Gastrocnemius medialis (tissue), 4 donors: ENCODE data around the gene FAM89A. TPM values are rescaled to one million over a fixed set of nuclear protein-coding genes. Genes with fewer than 3 reads are reported as not detected.
"Not testable (repeated sequence)": the region's sequence is repeated elsewhere in the genome, so short reads cannot be mapped to it uniquely, and the experiment has no call there.

Source experiments
- ATAC-seq, 2 donors: fragments of 150-250 bp; one replicate each; pipeline ENCODE4 v1.9.1; 2016
- DNase-seq, 2 donors: peaks; one replicate each; pipeline ENCODE4 v3.0.0-alpha.2; 2019
- H3K27ac ChIP-seq, 4 donors: fragments of 200-600 bp; sonication (generic); 1 replicate in 1 of 4; 2 replicates in 3 of 4; pipeline ENCODE4 v1.5.1; 2016 to 2018; ENCODE audit warnings: mild to moderate bottlenecking in 2 of 4, moderate library complexity in 1 of 4
- H3K27me3 ChIP-seq, 3 donors: fragments of 200-600 bp; sonication (generic) in 2 of 3; 1 replicate in 1 of 3; 2 replicates in 2 of 3; pipeline versions ENCODE4 v1.5.1 to v1.6.0; 2016 to 2019; ENCODE audit warnings: mild to moderate bottlenecking in 1 of 3, moderate library complexity in 1 of 3
- H3K36me3 ChIP-seq, 2 donors: fragments of 200-600 bp; sonication (generic) in 1 of 2; one replicate each; pipeline ENCODE4 v1.5.1; 2017 to 2018
- H3K4me1 ChIP-seq, 2 donors: fragments of 200-600 bp; sonication (generic) in 1 of 2; one replicate each; pipeline ENCODE4 v1.5.1; 2016 to 2017; ENCODE audit warnings: mild to moderate bottlenecking in 2 of 2
- H3K4me3 ChIP-seq, 4 donors: fragments of 200-600 bp; sonication (generic) in 3 of 4; 1 replicate in 1 of 4; 2 replicates in 3 of 4; pipeline ENCODE4 v1.5.1; 2016 to 2019; ENCODE audit warnings: mild to moderate bottlenecking in 2 of 4
- H3K9me3 ChIP-seq, 3 donors: fragments of 200-600 bp; sonication (generic) in 2 of 3; 1 replicate in 1 of 3; 2 replicates in 2 of 3; pipeline ENCODE4 v1.5.1; 2016 to 2019
- CTCF ChIP-seq, 5 experiments: fragments of 450-650 bp in 3 of 5; fragments of 200-600 bp in 2 of 5; sonication (generic) in 2 of 5; IDR thresholded peaks in 4 of 5; conservative IDR thresholded peaks in 1 of 5; 1 replicate in 4 of 5; 2 replicates in 1 of 5; pipeline ENCODE4 v1.5.1; 2016 to 2019; ENCODE audit warnings: antibody characterized with exemption in 5 of 5, mild to moderate bottlenecking in 3 of 5, moderate library complexity in 3 of 5
- POLR2A ChIP-seq, 2 donors: fragments of 450-650 bp; IDR thresholded peaks; one replicate each; pipeline ENCODE4 v1.6.1; 2017; ENCODE audit warnings: antibody characterized with exemption in 2 of 2, mild to moderate bottlenecking in 2 of 2, moderate library complexity in 2 of 2
- in situ Hi-C, 4 donors: fragments of 200-750 bp; cut with MboI; loops; one replicate each; pipeline versions ENCODE4 v1.15.0 to v1.8.0; 2017; ENCODE audit warnings: low sequenced_read_pairs in 4 of 4
- intact Hi-C: fragments of 100-400 bp; cut with DNase I; formaldehyde crosslinking; loops from one replicate; pipeline ENCODE4 v1.15.1; 2023; ENCODE audit warnings: low total_unique reads
- total RNA-seq, 4 donors: library from RNA; depleted of rRNA; stranded (reverse); fragments of >200 nt; gene quantifications; one replicate each; pipeline versions ENCODE4 v1.1.0 to v1.2.3, GENCODE V29; 2016

The FAM89A gene
- total RNA-seq, 4 donors from 2014 or later: 2.1 to 8.6 (median 5.3) TPM

- no peak for TF ChIP-seq CTCF (IDR thresholded peaks at IDR 0.05 in 4 of 5, conservative IDR thresholded peaks at IDR 0.05 in 1 of 5)
- no peak for TF ChIP-seq POLR2A (IDR thresholded peaks at IDR 0.05)
- intact Hi-C loops (no loop called here), in situ Hi-C loops (no loop called here)
- H3K27me3 ChIP-seq: peaks cover 12 to 33% (median 19%) of the 10 kb centered on the region in 3 donors
- H3K9me3 ChIP-seq: no peaks in the 10 kb centered on the region
- no peak overlapping the region for H3K27ac ChIP-seq
- peaks cover 8% of the 10 kb centered on the region in 2 donors for H3K4me1 ChIP-seq
- H3K4me3 ChIP-seq: no peak overlapping the region
- DNase-seq (no peak), ATAC-seq (no peak)
- H3K36me3 ChIP-seq: no peaks in the 10 kb centered on the region
These were observed 3.6 kb downstream of the FAM89A start for GRCh38 chr1:231036416-231036815.

GRCh38 chr1:231035799-231036198 is 4.3 kb downstream of the FAM89A start:
- Histone ChIP-seq H3K9me3 (no peaks in the 10 kb centered on the region), H3K4me3 (no peak overlapping the region), H3K4me1 (peaks cover 5 to 6% of the 10 kb centered on the region in 2 donors), H3K27ac (no peak overlapping the region), H3K36me3 (no peaks in the 10 kb centered on the region), H3K27me3 (peaks cover 12 to 31% (median 19%) of the 10 kb centered on the region in 3 donors)
- ATAC-seq (no peak), DNase-seq (no peak)
- intact Hi-C loops: no loop called here
- no peak for TF ChIP-seq CTCF (IDR thresholded peaks at IDR 0.05 in 4 of 5, conservative IDR thresholded peaks at IDR 0.05 in 1 of 5)
- TF ChIP-seq POLR2A (IDR thresholded peaks at IDR 0.05): no peak
- in situ Hi-C loops: no loop called here

GRCh38 chr1:231032963-231033362 is 7.1 kb downstream of the FAM89A start:
- Histone ChIP-seq H3K36me3 (no peaks in the 10 kb centered on the region), H3K4me1 (no peaks in the 10 kb centered on the region), H3K27me3 (peaks cover 0 to 9% (median under 1%) of the 10 kb centered on the region in 3 donors), H3K4me3 (no peak overlapping the region), H3K27ac (no peak overlapping the region), H3K9me3 (no peaks in the 10 kb centered on the region)
- intact Hi-C loops (no loop called here), in situ Hi-C loops (no loop called here)
- TF ChIP-seq POLR2A (IDR thresholded peaks at IDR 0.05) (no peak), CTCF (IDR thresholded peaks at IDR 0.05 in 4 of 5, conservative IDR thresholded peaks at IDR 0.05 in 1 of 5) (no peak)
- DNase-seq: no peak
- no peak for ATAC-seq

GRCh38 chr1:231029841-231030240 is 10.2 kb downstream of the FAM89A start:
- Histone ChIP-seq H3K27ac (no peak overlapping the region), H3K4me3 (no peak overlapping the region), H3K27me3 (no peaks in the 10 kb centered on the region), H3K36me3 (no peaks in the 10 kb centered on the region), H3K9me3 (no peaks in the 10 kb centered on the region), H3K4me1 (no peaks in the 10 kb centered on the region)
- DNase-seq: no peak
- in situ Hi-C loops (no loop called here), intact Hi-C loops (no loop called here)
- TF ChIP-seq CTCF (IDR thresholded peaks at IDR 0.05 in 4 of 5, conservative IDR thresholded peaks at IDR 0.05 in 1 of 5) (no peak), POLR2A (IDR thresholded peaks at IDR 0.05) (no peak)
- no peak for ATAC-seq

- H3K4me3 ChIP-seq, intact Hi-C loops, ATAC-seq, H3K27ac ChIP-seq, H3K9me3 ChIP-seq, DNase-seq, H3K36me3 ChIP-seq, H3K27me3 ChIP-seq, H3K4me1 ChIP-seq, in situ Hi-C loops: not testable (repeated sequence)
These were observed 10.8 kb downstream of the FAM89A start for GRCh38 chr1:231029247-231029646.
